Measurements from ENCODE around the gene RPL10A.

DNA sequence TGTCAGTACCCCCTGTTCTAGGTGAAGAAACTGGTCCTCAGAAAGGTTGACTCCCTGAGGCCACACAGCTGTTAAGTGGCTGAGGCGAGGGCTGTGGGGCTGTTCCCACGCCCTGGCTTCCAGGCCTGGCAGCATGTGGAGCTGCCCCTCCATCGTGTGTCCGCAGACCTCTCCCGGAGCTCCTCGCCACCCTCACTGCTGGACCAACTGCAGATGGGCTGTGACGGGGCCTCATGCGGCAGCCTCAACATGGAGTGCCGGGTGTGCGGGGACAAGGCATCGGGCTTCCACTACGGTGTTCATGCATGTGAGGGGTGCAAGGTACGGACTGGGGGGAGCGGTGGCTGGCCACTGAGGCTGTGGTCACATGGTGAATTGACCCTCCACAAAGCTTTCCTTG, 48.2 kb upstream of the RPL10A start:
- TF ChIP-seq, protein P1, sequence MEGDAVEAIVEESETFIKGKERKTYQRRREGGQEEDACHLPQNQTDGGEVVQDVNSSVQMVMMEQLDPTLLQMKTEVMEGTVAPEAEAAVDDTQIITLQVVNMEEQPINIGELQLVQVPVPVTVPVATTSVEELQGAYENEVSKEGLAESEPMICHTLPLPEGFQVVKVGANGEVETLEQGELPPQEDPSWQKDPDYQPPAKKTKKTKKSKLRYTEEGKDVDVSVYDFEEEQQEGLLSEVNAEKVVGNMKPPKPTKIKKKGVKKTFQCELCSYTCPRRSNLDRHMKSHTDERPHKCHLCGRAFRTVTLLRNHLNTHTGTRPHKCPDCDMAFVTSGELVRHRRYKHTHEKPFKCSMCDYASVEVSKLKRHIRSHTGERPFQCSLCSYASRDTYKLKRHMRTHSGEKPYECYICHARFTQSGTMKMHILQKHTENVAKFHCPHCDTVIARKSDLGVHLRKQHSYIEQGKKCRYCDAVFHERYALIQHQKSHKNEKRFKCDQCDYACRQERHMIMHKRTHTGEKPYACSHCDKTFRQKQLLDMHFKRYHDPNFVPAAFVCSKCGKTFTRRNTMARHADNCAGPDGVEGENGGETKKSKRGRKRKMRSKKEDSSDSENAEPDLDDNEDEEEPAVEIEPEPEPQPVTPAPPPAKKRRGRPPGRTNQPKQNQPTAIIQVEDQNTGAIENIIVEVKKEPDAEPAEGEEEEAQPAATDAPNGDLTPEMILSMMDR (IDR thresholded peaks at IDR 0.05; ENCODE audit: low read length) = no peak
- TF ChIP-seq EZH2 (IDR thresholded peaks at IDR 0.05; ENCODE audit: borderline replicate concordance, low read length) = no peak

All from OCI-LY1 (cell line).